D341Med (cell line): ENCODE results near the gene TUBGCP3.

Experiments
- DNase-seq: peaks from one replicate; pipeline ENCODE4 v3.0.0; 2012; ENCODE audit warnings: low spot score

TUBGCP3 gene

DNA sequence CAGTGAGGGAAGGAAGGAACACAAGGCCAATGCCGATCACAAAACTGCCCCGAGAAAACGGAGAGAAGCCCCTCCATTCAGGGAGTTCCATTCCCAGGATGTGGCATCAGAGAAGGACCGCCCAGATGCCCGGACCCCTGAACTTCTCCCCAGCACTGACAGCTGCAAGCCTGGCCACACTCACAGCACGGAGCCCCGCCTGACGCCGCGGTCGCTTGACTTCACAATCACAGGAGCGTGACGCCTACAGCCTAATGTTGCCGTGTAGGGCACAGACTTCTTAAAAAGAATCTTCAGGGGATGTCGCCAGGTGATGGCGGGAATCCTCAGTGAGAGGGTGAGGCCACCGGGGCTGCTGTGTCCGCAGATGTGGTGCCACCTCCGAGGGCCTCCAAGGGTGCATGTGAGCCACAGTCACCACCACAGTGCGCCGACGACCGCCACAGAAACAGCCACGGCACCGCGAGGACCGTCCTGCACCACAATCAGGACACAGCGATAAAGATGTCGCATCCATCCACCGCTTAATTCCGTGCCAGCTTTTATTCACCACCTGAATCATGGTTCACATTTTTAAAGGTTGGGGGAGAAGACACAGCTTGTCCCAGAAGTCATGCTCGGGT, 134.6 kb downstream of the TUBGCP3 start:
- DNase-seq = no peak

DNA sequence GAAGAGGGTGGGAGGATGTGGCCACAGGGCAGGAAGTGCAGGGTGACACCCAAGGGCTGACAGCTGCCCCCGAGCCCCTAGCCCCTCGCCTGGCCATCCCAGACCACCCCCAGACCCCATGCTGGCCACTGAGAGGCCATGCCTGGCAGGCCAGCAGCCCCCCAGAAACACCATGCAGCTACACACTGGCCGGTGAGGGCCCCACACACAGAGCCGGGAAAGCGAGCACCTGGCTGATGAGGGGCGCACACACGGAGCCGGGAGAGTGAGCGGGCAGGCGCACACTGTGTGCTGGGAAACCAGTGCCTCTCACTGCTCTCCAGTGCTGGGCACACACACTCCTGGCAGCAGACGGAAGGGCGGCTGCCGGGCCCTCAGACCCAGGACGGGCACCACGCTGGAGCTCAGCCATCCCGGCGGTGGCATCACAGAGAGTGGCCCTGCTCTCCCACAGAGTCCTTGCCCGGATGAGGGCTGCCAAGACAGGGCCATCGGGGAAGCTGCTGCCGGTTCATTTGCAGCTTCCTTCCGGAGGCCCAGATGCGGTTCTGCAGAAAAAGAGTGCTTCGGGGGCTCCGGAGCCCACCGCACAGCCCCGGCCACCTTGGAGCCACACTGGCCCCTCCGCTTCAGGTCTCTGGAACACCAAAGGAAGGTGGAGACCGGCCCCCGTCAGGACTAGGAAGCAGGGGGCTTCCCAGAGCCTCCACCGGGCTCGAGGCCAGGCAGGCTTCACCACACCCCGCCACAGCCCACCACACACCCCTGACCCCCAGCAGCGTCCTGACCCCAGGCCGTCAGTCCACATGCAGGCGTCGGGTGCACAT, 135.4 kb downstream of the TUBGCP3 start:
- no peak for DNase-seq

DNA sequence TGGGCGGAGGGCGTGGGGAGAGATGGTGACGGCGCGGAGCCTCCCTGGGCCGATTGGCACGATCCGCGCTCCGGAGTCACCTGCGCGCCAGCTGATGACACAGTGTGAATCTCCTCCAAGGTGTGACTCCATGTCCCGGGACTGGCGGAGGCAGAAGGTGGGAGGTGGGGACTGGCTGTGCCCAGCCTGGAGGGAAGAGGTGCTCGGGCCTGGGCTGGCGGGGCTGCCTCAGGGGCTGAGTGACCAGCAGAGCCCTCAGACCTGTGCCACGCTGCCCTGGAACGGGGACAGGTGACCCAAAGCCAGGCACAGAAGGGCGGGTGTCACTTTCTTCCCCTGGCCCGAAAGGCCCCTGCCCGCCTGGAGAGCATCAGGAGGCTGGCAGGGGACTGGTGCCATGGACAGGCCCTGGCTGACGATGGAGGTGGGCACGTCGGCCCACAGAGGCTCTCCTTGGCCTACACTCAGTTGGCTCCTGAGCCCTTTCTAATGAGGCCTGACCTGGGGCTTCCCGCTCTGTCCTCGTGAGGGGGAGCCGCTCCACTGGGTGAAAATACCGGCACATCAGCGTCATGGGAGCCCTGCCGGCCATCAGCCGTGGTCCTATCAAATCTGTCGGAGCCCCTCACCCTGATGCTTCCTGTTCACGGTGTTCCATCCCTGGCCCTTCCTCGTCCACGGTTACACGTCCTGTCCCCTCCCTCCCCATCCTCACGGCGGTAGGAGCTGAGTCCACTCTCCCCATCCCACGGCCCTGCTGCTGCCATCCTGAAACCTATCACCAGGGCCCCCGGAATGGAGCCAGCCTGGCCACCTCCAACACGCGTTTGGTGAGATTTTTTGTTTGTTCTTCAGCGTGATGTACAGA, 136.2 kb downstream of the TUBGCP3 start:
- DNase-seq = no peak

DNA sequence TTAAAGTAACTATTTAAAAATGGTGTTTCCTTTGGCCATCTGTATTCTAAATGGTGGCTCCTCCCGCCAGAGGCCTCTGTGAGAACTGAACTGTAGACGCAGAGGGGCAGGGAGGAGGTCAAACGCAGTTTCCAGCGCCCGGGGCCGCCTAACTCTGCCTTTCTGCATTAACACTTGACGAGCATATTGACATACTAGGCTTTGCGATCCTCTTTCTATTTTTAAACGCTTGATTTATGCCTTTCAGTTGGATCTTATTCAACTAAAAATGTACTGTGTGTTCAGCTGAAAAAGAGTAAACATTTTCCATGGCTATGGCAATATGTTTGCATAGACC, 137.1 kb downstream of the TUBGCP3 start:
- no peak for DNase-seq

DNA sequence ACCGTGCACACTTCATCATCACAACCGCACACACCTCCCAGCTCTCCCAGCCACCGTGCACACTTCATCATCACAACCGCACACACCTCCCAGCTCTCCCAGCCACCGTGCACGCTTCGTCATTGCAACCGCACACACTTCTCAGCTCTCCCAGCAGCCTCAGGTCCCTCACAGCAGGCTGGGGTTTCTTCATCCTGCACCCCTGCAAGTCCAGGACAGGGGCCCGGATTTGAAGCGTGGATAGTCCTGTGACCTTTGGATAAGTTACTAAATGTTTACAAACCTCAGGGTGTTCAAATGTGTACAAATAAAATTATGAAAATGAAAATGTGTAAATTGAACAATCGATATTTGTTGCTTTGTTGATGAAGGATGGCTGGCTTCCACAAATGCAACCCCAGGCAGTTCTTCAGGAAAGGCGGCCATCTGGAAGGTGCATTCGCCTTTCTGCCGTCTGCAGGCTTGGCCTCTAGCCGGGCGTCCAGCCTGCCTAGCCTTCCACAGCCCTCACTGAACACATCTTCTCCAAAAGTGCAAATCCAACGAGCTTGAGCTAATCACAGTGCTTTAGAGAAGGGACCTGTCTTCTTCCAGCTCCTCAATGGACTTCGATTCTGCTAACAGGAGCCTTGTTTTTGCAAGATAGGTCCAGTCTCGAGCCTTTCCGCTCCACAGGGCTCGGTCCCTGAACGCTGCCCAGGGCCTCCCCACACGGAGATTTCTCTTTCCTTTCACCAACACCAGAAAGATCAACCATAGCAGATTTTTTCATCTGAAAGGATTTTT, 137.6 kb downstream of the TUBGCP3 start:
- DNase-seq = no peak

DNA sequence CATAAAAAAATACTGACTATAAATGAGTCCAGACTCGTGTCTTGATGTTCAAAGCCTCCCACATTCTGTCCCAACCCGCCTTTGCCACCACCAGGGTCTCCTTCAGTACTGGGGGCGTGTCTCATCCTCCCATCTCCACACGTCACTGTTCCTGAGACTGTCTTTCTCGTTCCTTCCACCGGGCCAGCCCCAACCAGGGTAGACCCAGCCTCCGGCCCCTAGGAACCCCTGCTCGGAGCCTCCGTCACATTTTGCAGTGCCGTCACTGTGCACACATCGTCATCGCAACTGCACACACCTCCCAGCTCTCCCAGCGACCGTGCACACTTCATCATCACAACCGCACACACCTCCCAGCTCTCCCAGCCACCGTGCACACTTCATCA, 138.4 kb downstream of the TUBGCP3 start:
- DNase-seq = no peak

DNA sequence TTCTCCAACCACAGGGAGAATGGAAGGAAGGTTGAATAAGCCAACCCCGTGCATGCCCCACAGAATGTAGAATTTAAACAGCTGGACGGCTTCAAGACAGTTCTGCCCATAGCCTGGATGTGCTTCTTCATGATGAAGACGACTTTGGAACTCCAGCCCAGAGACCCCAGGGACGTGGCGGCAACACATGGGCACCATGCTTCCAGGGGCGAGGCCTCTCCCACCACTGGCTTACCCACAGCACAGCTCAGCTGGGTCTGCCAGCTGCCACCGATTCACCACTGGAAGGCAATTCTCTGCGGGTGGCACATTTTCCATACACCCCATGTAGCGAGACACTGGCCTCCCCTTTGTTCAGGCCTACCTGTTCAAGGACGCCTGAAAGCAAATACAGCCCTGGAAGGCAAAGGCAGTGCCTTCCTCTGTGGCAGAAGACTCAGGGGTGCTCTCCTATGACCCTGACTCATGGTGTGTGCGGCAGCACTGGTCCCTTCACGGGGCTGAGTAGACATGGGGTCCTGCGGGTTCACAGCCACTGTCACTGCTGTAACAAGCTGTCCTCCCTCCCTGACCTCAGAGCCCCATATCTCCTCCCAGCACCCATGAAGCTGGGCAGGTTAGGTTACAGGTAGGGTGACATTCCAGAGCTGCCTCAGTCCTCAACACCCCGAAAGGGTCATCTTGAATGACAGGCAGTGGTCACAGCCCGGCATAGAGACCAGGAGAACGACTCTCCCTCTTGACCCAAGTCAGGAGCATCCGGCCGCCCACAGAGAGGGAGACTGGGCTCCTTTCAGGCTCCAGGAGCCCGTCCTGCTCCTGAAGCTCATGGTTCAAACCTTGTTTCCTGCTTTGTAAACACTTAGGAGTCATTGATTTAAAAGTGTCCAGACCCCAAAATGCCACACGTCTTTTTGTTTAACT, 139.1 kb downstream of the TUBGCP3 start:
- DNase-seq = no peak

DNA sequence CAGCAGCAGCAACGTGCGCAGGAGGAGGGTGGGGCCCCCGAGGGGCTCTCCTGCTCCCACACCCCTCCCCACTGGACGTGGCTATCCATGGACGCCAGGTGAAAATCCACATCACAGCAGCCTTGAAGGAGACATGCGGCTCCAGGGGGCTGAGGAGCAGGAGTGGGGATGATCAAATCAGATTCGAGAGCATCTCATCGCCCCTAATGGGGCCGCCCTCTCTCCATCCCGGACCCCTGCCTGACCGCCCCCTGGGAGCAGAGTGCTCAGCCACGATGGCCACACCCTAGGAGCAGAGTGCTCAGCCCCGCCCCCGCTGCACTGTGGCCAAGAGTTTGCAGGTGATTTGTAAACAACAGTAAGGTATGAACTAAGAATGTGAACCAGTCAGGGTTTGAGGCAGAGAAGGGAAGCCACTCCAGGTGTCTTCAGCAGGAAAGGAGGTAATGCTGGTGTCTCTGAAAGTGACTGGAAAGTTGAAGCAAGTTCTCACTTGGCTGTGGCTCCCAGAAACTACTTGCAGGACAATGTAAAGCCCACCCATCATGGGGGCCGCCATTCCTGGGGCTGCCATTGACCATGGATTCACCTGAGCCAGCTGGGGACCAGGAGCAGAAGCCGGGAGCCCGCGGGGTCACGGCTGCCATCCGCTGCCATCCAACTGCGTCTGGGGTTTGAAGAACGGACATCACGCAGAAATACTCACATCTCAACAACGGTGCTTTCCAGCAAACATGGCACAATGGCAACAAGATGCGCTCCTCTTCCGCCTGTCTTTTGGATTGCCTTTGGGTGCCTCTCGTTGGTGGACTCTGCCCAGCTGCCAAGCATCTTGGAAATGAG, 140.0 kb downstream of the TUBGCP3 start:
- no peak for DNase-seq

DNA sequence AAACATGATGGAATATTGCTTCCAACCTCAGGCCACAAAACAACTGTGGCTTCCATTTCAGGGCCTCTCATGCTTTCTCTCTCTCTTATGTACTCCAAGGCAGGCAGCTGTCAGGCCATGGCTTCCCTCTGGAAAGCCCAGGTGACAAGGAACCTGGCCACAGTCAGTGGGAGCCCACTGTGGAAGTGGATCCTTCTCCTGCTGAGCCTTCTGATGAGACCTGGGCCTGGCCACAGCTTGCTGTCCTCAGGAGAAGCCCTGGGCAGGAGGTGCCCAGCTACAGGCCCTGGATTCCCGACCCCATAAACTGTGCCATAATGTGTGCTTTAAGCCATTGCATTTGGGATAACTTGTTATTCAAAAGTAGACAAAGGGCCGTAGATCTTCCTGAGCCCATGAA, 140.6 kb downstream of the TUBGCP3 start:
- DNase-seq = no peak

DNA sequence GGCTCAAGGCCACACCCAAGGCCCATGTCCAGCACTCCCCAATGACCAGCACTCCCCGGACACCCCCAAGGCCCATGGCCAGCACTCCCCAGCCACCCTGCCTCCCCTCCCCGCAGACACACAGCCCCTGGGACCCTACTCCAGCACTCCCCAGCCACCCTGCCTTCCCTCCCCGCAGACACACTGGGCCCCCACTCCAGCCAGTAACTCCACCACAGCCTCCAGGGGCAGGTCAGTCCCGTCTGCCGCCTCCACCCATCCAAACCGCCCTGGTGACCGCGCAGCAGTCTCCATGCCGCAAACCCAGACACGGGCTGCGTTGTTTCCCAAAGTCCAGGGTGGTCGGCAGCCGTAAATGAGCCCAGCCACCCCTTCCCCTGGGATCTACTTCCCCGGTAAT, 141.1 kb downstream of the TUBGCP3 start:
- no peak for DNase-seq

DNA sequence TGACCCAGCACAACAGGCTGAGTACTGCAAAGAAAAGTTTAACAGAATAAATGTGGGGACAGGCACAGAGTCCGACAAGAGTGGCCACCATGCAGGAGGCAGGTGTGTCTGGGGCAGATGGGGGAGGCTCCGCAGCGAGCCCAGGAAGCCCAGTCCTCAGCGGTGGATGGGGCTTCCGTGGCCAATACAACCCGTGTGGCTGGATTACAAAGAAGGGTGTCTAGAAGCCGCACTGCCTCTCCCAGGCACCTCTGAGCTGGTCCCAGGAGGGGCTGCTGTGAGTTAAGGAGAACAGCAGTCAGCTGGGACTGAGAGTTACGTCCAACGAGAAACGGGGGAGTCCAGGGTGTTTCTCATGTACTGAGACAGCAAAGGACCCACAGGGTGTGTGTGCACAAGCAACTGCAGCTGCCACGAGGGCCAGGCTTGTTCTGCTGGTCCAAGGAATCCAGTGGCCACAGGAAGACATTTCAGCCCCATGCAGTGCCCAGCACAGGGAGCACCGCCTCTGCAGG, 141.5 kb downstream of the TUBGCP3 start:
- DNase-seq = no peak

DNA sequence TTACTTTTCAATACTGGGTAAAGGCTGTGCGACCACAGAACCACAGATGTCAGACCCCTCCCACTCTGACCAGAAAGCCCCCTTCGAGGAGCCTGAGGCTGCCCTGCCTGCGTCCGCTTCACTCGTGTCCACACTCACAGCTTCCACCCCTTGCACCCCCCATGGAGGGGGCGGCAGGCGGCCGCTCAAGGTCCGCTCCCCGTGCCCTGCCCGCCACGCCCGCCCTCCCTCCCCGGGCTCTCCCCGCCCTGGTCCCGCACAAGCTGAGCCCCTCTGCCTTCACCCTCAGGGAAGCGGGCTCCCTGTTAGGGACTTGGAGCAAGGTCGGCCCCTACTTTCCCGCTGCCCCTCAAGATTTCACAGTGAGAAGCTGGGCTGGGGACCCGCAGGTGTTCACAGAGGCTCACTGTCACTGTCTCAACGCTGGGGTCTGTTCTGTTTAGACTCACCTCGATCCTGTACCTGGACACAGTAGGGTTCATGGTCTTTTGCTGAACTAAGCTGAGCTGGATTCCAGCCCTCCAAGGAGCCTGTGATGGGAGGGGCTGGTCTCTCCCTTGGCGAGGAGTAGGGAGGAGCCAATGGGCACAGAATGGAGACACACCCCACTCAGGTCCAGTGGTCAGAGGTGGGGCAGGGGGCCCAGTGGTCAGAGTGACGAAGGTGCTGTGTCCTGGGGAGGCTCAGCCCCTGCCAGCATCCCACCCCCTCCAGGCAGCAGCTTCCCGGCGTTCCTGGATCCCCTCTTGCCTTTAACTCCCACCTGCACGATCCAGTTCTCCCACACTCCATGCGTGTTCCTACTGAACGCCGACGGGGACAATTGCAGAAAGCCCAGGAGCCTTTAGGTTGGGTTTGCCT, 142.3 kb downstream of the TUBGCP3 start:
- no peak for DNase-seq

DNA sequence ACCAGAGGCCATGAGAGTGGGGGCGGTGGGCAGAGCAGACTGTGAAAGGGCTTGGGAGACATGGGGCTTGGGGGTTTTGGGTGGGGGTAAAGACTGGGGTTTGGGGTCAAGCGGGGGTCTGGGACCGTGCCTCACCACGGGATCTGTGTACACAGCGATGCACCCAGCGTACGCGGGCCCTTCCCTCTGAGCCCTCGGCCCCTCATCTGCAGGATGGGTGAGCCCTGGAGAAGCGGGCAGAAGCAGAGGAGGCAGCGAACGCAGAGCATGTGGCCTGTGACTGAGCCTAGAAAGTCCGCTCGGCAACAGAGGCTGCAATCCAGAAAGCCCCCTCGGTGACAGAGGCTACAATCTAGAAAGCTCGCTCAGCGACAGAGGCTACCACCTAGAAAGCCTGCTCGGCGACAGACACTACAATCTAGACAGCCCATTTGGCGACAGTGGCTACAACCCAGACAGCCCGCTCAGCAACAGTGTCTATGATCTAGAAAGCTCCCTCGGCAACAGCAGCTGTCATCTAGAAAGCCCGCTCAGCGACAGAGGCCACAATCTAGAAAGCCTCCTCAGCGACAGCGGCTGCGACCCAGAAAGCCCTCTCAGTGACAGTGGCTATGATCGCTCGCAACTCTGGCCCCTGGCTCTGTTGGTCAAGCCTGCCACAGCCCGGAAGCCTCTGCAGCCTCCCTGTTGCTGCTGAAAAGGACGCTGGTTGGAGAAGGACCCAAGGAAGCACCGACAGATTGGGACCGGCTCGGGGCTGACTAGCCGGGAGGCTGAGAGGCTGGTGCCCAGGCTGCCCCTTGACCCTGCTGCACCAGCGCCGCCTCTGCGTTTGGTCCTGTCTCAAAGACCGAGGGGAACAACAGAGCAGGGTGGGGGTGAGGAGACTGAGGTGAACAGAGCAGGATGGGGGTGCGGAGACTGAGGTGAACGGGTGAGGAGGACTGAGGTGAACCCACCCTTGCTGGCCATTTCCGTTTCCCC, 143.2 kb downstream of the TUBGCP3 start:
- no peak for DNase-seq

DNA sequence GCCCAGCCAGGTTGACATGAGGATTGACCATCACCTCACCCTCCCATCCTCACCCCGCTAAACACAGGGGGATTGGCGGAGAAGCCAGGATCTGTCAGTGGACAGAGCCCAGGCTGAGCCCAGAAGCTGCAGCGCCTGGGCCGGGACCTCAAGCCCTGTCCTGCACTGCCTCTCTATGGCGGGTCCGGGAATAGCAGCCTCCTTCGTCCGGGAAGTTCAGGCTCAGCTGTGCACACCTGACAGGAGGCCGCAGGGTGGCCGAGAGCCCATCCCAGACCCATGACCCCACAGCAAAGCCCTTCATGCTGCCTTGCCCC, 144.0 kb downstream of the TUBGCP3 start:
- DNase-seq = peak; percentile 86

DNA sequence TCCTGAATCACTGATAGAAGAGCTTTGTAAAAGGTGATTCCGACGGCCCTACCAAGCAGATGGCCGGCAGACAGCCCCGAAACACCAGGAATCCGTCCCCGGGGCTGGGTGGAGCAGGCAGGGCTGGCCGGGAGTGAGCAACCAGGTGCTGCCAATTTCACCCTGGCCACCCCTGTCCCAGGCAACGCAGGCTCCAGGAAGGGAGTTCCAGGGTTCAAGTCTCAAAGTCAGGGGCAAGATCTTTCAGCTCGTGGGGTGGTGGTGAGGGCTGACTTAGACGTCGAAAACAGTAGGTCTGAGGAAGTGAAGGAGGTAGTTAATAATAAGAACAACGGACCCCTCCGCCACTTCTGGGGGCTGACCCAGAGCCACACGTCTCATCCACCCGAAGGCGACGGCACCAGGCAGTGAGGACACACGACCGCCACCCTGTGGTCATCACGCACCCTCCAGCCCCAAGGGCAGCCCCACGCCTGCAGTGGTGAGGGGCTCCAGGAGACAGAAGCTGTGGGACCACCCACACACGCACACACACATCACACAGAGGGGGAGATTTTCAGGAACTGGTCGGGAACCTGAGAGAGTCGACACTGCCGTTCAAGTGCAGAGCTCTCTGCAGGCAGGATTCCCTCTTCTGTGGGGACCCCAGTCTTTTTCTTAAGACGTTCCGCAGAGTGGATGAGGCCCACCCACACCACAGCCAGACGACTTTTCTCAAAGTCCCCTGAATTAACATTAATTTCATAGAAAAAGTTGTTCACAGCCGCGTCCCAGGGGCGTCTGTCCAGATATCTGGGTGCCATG, 144.6 kb downstream of the TUBGCP3 start:
- peak; percentile 65 for DNase-seq

DNA sequence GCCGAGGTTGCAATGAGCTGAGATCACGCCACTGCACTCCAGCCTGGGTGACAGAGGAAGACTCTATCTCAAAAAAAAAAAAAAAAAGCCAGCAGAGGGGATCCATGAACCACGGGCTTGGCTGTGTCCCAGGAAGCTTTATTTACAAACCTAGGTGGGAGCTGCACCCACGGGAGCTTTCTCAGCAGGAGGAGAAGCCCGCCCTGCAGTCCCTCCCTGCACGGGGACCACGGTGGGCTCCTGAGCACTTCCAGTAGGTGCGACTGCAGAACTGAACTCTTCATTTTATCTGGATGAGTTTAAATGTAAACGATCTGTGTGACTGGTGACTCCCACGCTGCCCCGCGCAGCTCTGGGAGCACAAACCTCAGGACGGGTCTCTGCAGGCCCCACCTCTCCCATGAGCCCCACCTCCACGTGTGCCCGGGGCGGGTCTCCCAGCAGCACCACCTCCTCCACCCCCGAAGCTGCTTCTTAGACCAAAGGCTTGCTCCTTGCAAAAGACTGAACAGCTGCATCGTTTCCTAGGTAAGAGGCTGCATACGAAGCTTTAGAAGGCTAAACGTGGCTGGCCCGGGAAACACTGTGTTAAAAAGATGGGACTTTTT, 145.4 kb downstream of the TUBGCP3 start:
- DNase-seq = no peak
